H1 (cell line): ENCODE data around the gene CC2D1A. TPM values are rescaled to one million over a fixed set of nuclear protein-coding genes. Genes with fewer than 3 reads are reported as not detected.

ENCODE experiments used
- SUZ12 ChIP-seq: fragments of 200-600 bp; sonication (generic); IDR thresholded peaks from 2 replicates; pipeline ENCODE4 v1.6.1; 2012; ENCODE audit warnings: mild to moderate bottlenecking, inconsistent platforms, low read length, moderate library complexity, mixed read lengths
- YY1 ChIP-seq: IDR thresholded peaks from 2 replicates; pipeline ENCODE4 v1.6.1; 2011; ENCODE audit warnings: low read depth, mild to moderate bottlenecking, low read length
- ZNF274 ChIP-seq: IDR thresholded peaks from 2 replicates; pipeline ENCODE4 v1.7.0; 2012; ENCODE audit warnings: low read length, borderline replicate concordance; ENCODE audit errors: extremely low read depth
- polyA plus RNA-seq, 7 experiments: library from polyadenylated mRNA; depleted of rRNA in 3 of 7; stranded (reverse) in 5 of 7; unstranded in 2 of 7; fragments of >200 nt in 5 of 7; fragments of 200-250 nt in 2 of 7; gene quantifications; 1 replicate in 5 of 7; 2 replicates in 1 of 7; 4 replicates in 1 of 7; pipeline versions ENCODE4 v1.2.1 to v1.2.3, GENCODE V29; 2011 to 2013; ENCODE audit warnings: missing spikeins in 2 of 7, mixed read lengths in 2 of 7
- total RNA-seq: library from RNA; stranded (reverse); fragmentation: NEBNext Ultra II Directional; extraction: Animal tissue kit (Norgen Biotek cat#: 25700); gene quantifications from 2 replicates; pipeline ENCODE4 v1.2.1, GENCODE V29; 2021

CC2D1A gene
- total and polyA plus RNA-seq, 2 of the 8 experiments (the other 6 are each of a cell fraction or from before 2014, with no cell fraction given), result 12.5 to 33.0 TPM

- no peak for TF ChIP-seq ZNF274
- no peak for TF ChIP-seq SUZ12
- TF ChIP-seq YY1, result no peak
Measured at GRCh38 chr19:13975870-13976269, 69.9 kb downstream of the CC2D1A start (continued).
